ENCODE measurements around the gene SLAMF1.

GRCh38 chr1:160597705-160598104, 49.1 kb downstream of the SLAMF1 start:
- TF ChIP-seq, protein P1, sequence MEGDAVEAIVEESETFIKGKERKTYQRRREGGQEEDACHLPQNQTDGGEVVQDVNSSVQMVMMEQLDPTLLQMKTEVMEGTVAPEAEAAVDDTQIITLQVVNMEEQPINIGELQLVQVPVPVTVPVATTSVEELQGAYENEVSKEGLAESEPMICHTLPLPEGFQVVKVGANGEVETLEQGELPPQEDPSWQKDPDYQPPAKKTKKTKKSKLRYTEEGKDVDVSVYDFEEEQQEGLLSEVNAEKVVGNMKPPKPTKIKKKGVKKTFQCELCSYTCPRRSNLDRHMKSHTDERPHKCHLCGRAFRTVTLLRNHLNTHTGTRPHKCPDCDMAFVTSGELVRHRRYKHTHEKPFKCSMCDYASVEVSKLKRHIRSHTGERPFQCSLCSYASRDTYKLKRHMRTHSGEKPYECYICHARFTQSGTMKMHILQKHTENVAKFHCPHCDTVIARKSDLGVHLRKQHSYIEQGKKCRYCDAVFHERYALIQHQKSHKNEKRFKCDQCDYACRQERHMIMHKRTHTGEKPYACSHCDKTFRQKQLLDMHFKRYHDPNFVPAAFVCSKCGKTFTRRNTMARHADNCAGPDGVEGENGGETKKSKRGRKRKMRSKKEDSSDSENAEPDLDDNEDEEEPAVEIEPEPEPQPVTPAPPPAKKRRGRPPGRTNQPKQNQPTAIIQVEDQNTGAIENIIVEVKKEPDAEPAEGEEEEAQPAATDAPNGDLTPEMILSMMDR (conservative IDR thresholded peaks at IDR 0.05): no peak
- no peak for TF ChIP-seq ZFX (IDR thresholded peaks at IDR 0.05)

All from C4-2B (cell line).